NCI-H128 (cell line): Measurements from ENCODE around the gene CMC1.
"Not testable (repeated sequence)": the region's sequence is repeated elsewhere in the genome, so short reads cannot be mapped to it uniquely, and the experiment has no call there.

Experiments used
- DNase-seq: peaks from one replicate; lab custom pipeline; 2025; ENCODE audit not compliant: unreplicated experiment; lab: John Stamatoyannopoulos, UW

The CMC1 gene

GRCh38 chr3:28241221-28242160 lies at the start of gene CMC1:
Gene CMC1 (plus strand): TSS chr3:28241619. CDS start chr3:28241794, 175 bp downstream.
- peak; percentile 84 for DNase-seq

GRCh38 chr3:28198161-28198560 lies 43.3 kb upstream of the CMC1 start:
- DNase-seq: no peak

- no peak for DNase-seq
Measured at GRCh38 chr3:28198974-28199373, 42.4 kb upstream of the CMC1 start.

- not testable (repeated sequence) for DNase-seq
Measured at GRCh38 chr3:28199643-28200042, 41.8 kb upstream of the CMC1 start.

GRCh38 chr3:28200366-28200848 lies 41.0 kb upstream of the CMC1 start:
- DNase-seq: not testable (repeated sequence)

GRCh38 chr3:28206479-28206878 lies 34.9 kb upstream of the CMC1 start:
- no peak for DNase-seq

GRCh38 chr3:28207000-28207733 lies 34.3 kb upstream of the CMC1 start:
- DNase-seq: no peak

- DNase-seq: no peak
Measured at GRCh38 chr3:28210968-28211713, 30.3 kb upstream of the CMC1 start.

- DNase-seq: no peak
Measured at GRCh38 chr3:28212681-28213080, 28.7 kb upstream of the CMC1 start.

GRCh38 chr3:28215407-28215806 lies 26.0 kb upstream of the CMC1 start:
- DNase-seq: no peak

GRCh38 chr3:28218071-28218916 lies 23.1 kb upstream of the CMC1 start:
- no peak for DNase-seq

- no peak for DNase-seq
Measured at GRCh38 chr3:28218917-28219198, 22.6 kb upstream of the CMC1 start.

GRCh38 chr3:28224430-28224829 lies 17.0 kb upstream of the CMC1 start:
- no peak for DNase-seq

GRCh38 chr3:28226020-28226419 lies 15.4 kb upstream of the CMC1 start:
- no peak for DNase-seq

- no peak for DNase-seq
Measured at GRCh38 chr3:28228623-28229022, 12.8 kb upstream of the CMC1 start.

GRCh38 chr3:28232659-28233058 lies 8.8 kb upstream of the CMC1 start:
- DNase-seq: no peak

- DNase-seq: no peak
Measured at GRCh38 chr3:28234454-28234853, 7.0 kb upstream of the CMC1 start.

GRCh38 chr3:28239108-28239507 lies 2.3 kb upstream of the CMC1 start:
- DNase-seq: no peak

GRCh38 chr3:28240441-28240840 lies 978 bp upstream of the CMC1 start:
- no peak for DNase-seq

GRCh38 chr3:28242519-28242918 lies 1.1 kb downstream of the CMC1 start:
- no peak for DNase-seq
